Osteocyte (in vitro differentiated cells): Measurements from ENCODE around the gene OTUD3. TPM values are rescaled to one million over a fixed set of nuclear protein-coding genes. Genes with fewer than 3 reads are reported as not detected.

Source experiments
- DNase-seq: peaks from one replicate; pipeline ENCODE4 v3.0.0; 2021; ENCODE audit warnings: mixed read lengths; ENCODE audit not compliant: unreplicated experiment; ENCODE audit errors: extremely low spot score
- H3K27ac Mint-ChIP-seq: one replicate; pipeline ENCODE4 v1.8.0; 2021; ENCODE audit warnings: mild to moderate bottlenecking, mixed read lengths; ENCODE audit not compliant: unreplicated experiment
- H3K27me3 Mint-ChIP-seq: one replicate; pipeline ENCODE4 v1.8.0; 2021; ENCODE audit warnings: mixed read lengths; ENCODE audit not compliant: unreplicated experiment
- H3K36me3 Mint-ChIP-seq: one replicate; pipeline ENCODE4 v1.8.0; 2021; ENCODE audit warnings: mixed read lengths; ENCODE audit not compliant: unreplicated experiment
- H3K4me1 Mint-ChIP-seq: one replicate; pipeline ENCODE4 v1.8.0; 2021; ENCODE audit warnings: mixed read lengths; ENCODE audit not compliant: unreplicated experiment
- H3K4me3 Mint-ChIP-seq: one replicate; pipeline ENCODE4 v1.8.0; 2021; ENCODE audit warnings: mild to moderate bottlenecking, moderate library complexity, mixed read lengths; ENCODE audit not compliant: unreplicated experiment
- H3K9me3 Mint-ChIP-seq: one replicate; pipeline ENCODE4 v1.8.0; 2021; ENCODE audit warnings: mixed read lengths; ENCODE audit not compliant: unreplicated experiment
- CTCF ChIP-seq: fragments of 200-600 bp; sonication (generic); IDR thresholded peaks from 2 replicates; pipeline ENCODE4 v1.5.0; 2021; ENCODE audit warnings: antibody characterized with exemption, mild to moderate bottlenecking, moderate library complexity
- total RNA-seq: library from RNA; stranded (reverse); gene quantifications from 2 replicates; pipeline ENCODE4 v1.2.1, GENCODE V29; 2021

Gene OTUD3
- total RNA-seq, 1 donor from 2014 or later = 11.4 TPM

- H3K36me3 Mint-ChIP-seq = no peaks in the 10 kb centered on the region
- H3K4me1 Mint-ChIP-seq = peaks cover 24% of the 10 kb centered on the region
- H3K27ac Mint-ChIP-seq = no peak overlapping the region
- no peaks in the 10 kb centered on the region for H3K9me3 Mint-ChIP-seq
- no peak for TF ChIP-seq CTCF
- H3K27me3 Mint-ChIP-seq = no peaks in the 10 kb centered on the region
- no peak for DNase-seq
- no peak overlapping the region for H3K4me3 Mint-ChIP-seq
Measured at GRCh38 chr1:19884312-19884711, 2.1 kb downstream of the OTUD3 start.

GRCh38 chr1:19885821-19886220, 3.6 kb downstream of the OTUD3 start:
- Mint-ChIP-seq H3K27me3 (no peaks in the 10 kb centered on the region), H3K4me3 (no peak overlapping the region), H3K9me3 (no peaks in the 10 kb centered on the region), H3K36me3 (no peaks in the 10 kb centered on the region), H3K4me1 (peaks cover 24% of the 10 kb centered on the region), H3K27ac (no peak overlapping the region)
- TF ChIP-seq CTCF = no peak
- no peak for DNase-seq

GRCh38 chr1:19888112-19888511, 5.9 kb downstream of the OTUD3 start:
- TF ChIP-seq CTCF = no peak
- Mint-ChIP-seq H3K4me3 (no peak overlapping the region), H3K27me3 (no peaks in the 10 kb centered on the region), H3K4me1 (peaks cover 22% of the 10 kb centered on the region), H3K36me3 (peaks cover 14% of the 10 kb centered on the region), H3K9me3 (no peaks in the 10 kb centered on the region), H3K27ac (peak overlapping the region; percentile 13)
- DNase-seq = no peak

GRCh38 chr1:19889656-19890055, 7.5 kb downstream of the OTUD3 start:
- no peak for TF ChIP-seq CTCF
- H3K4me3 Mint-ChIP-seq = no peak overlapping the region
- no peak for DNase-seq
- H3K9me3 Mint-ChIP-seq = no peaks in the 10 kb centered on the region
- H3K36me3 Mint-ChIP-seq = peaks cover 25% of the 10 kb centered on the region
- H3K4me1 Mint-ChIP-seq = peaks cover 6% of the 10 kb centered on the region
- no peak overlapping the region for H3K27ac Mint-ChIP-seq
- H3K27me3 Mint-ChIP-seq = no peaks in the 10 kb centered on the region

GRCh38 chr1:19892129-19892528, 9.9 kb downstream of the OTUD3 start:
- no peak overlapping the region for H3K4me3 Mint-ChIP-seq
- no peaks in the 10 kb centered on the region for H3K27me3 Mint-ChIP-seq
- no peak overlapping the region for H3K27ac Mint-ChIP-seq
- no peak for TF ChIP-seq CTCF
- peaks cover 28% of the 10 kb centered on the region for H3K36me3 Mint-ChIP-seq
- H3K4me1 Mint-ChIP-seq = peaks cover 4% of the 10 kb centered on the region
- no peak for DNase-seq
- no peaks in the 10 kb centered on the region for H3K9me3 Mint-ChIP-seq
